ENCODE results near the gene IL32. TPM values are rescaled to one million over a fixed set of nuclear protein-coding genes. Genes with fewer than 3 reads are reported as not detected.
"Not testable (repeated sequence)": the region's sequence is repeated elsewhere in the genome, so short reads cannot be mapped to it uniquely, and the experiment has no call there.

IL32 gene
- total and polyA plus RNA-seq, 2 donors = 175 to 343 TPM

- Histone ChIP-seq H3K4me3 (ENCODE audit: low read length in 2 of 2) (peak overlapping the region; percentile 82 to 89), H3K9me3 (ENCODE audit: control insufficient read depth in 2 of 2, insufficient read depth in 1 of 2, low read length in 1 of 2) (no peaks in the 10 kb centered on the region), H3K4me1 (ENCODE audit: control insufficient read depth in 2 of 2, insufficient read depth in 2 of 2, low read length in 2 of 2) (peaks cover 24 to 49% of the 10 kb centered on the region in 2 donors), H3K36me3 (ENCODE audit: control insufficient read depth in 2 of 2, insufficient read depth in 2 of 2, low read length in 1 of 2) (peaks cover 0 to 14% of the 10 kb centered on the region in 2 donors), H3K27me3 (ENCODE audit: control insufficient read depth in 2 of 2, insufficient read depth in 1 of 2, low read length in 1 of 2) (peaks cover 0 to 5% of the 10 kb centered on the region in 2 donors), H3K27ac (ENCODE audit: low read depth in 1 of 2, low read length in 1 of 2) (peak overlapping the region; percentile 68 to 83)
- 77% methylated on average over 9 of the region's 9 CpGs for WGBS
- no peak for DNase-seq (ENCODE audit: low read depth in 6 of 9, low spot score in 9 of 9)
Measured at GRCh38 chr16:3059723-3060242, 5.7 kb upstream of the IL32 start.

DNA sequence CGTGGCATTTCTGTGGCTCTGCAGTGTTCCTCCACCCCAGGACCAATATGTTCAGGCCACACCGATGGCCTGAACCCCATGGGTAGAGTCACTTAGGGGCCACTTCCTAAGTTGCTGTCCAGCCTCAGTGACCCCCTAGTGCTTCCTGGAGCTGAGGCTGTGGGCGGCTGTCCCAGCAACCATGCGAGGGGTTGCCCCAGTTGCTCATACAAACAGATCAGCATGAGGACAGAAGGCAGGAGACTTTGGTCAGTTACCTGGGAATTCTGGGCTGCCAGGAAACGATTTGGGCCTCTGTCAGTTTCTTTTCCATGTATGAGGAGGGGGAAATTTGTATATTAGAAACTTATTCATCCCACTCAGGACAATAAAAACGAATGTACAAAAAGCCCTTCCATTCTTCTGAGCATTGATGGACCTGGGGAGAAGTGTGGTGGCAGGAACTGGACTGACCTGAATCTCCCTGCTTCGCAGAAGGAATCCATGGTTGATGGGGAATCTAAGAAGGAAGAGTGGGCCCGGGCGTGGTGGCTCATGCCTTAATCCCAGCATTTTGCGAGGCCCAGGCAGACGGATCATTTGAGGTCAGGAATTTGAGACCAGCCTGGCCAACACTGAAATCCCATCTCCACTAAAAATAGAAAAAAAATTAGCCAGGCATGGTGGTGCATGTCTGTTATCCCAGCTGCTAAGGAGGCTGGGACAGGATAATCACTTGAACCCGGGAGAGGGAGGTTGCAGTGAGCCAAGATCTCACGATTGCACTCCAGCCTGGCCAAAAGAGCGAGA is 4.9 kb upstream of the IL32 start:
- peaks cover 30 to 49% of the 10 kb centered on the region in 2 donors for H3K4me1 ChIP-seq (ENCODE audit: control insufficient read depth in 2 of 2, insufficient read depth in 2 of 2, low read length in 2 of 2)
- H3K27me3 ChIP-seq (ENCODE audit: control insufficient read depth in 2 of 2, insufficient read depth in 1 of 2, low read length in 1 of 2) = peaks cover 0 to 5% of the 10 kb centered on the region in 2 donors
- H3K27ac ChIP-seq (ENCODE audit: low read depth in 1 of 2, low read length in 1 of 2) = no peak overlapping the region
- WGBS = 90% methylated on average over 14 of the region's 14 CpGs
- peaks cover 0 to 8% of the 10 kb centered on the region in 2 donors for H3K36me3 ChIP-seq (ENCODE audit: control insufficient read depth in 2 of 2, insufficient read depth in 2 of 2, low read length in 1 of 2)
- no peaks in the 10 kb centered on the region for H3K9me3 ChIP-seq (ENCODE audit: control insufficient read depth in 2 of 2, insufficient read depth in 1 of 2, low read length in 1 of 2)
- no peak overlapping the region for H3K4me3 ChIP-seq (ENCODE audit: low read length in 2 of 2)
- DNase-seq (ENCODE audit: low read depth in 6 of 9, low spot score in 9 of 9) = no peak

DNA sequence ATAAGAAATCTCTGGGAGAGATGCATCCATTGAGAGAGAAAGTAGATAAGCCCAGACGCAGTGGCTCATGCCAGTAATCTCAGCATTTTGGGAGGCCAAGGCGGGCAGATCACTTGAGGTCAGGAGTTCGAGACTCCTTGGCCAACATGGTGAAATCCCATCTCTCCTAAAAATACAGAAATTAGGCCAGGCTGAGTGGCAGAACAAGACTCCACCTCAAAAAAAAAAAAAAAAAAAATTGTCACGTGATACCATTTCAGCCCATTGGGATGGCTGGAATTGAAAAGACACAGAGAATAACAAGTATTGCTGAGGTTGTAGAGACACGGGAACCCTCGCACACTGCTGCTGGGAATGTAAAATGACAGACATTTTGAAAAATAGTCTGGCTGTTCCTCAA is 2.9 kb upstream of the IL32 start:
- Histone ChIP-seq H3K9me3 (ENCODE audit: control insufficient read depth in 2 of 2, insufficient read depth in 1 of 2, low read length in 1 of 2) (no peaks in the 10 kb centered on the region), H3K4me3 (ENCODE audit: low read length in 2 of 2) (no peak overlapping the region), H3K27ac (ENCODE audit: low read depth in 1 of 2, low read length in 1 of 2) (no peak overlapping the region), H3K36me3 (ENCODE audit: control insufficient read depth in 2 of 2, insufficient read depth in 2 of 2, low read length in 1 of 2) (peaks cover 0 to 2% of the 10 kb centered on the region in 2 donors), H3K4me1 (ENCODE audit: control insufficient read depth in 2 of 2, insufficient read depth in 2 of 2, low read length in 2 of 2) (peaks cover 32 to 61% of the 10 kb centered on the region in 2 donors), H3K27me3 (ENCODE audit: control insufficient read depth in 2 of 2, insufficient read depth in 1 of 2, low read length in 1 of 2) (peaks cover 0 to 5% of the 10 kb centered on the region in 2 donors)
- 98% methylated on average over 6 of the region's 6 CpGs for WGBS
- DNase-seq (ENCODE audit: low read depth in 6 of 9, low spot score in 9 of 9) = no peak

GRCh38 chr16:3063625-3064386 is 1.6 kb upstream of the IL32 start:
- no peaks in the 10 kb centered on the region for H3K9me3 ChIP-seq (ENCODE audit: control insufficient read depth in 2 of 2, insufficient read depth in 1 of 2, low read length in 1 of 2)
- no peak overlapping the region for H3K4me3 ChIP-seq (ENCODE audit: low read length in 2 of 2)
- WGBS = 98% methylated on average over 8 of the region's 8 CpGs
- H3K36me3 ChIP-seq (ENCODE audit: control insufficient read depth in 2 of 2, insufficient read depth in 2 of 2, low read length in 1 of 2) = peaks cover 3 to 12% of the 10 kb centered on the region in 2 donors
- no peak overlapping the region for H3K27ac ChIP-seq (ENCODE audit: low read depth in 1 of 2, low read length in 1 of 2)
- DNase-seq (ENCODE audit: low read depth in 6 of 9, low spot score in 9 of 9) = no peak
- H3K4me1 ChIP-seq (ENCODE audit: control insufficient read depth in 2 of 2, insufficient read depth in 2 of 2, low read length in 2 of 2) = peaks cover 34 to 64% of the 10 kb centered on the region in 2 donors
- H3K27me3 ChIP-seq (ENCODE audit: control insufficient read depth in 2 of 2, insufficient read depth in 1 of 2, low read length in 1 of 2) = no peaks in the 10 kb centered on the region

- no peaks in the 10 kb centered on the region for H3K9me3 ChIP-seq (ENCODE audit: control insufficient read depth in 2 of 2, insufficient read depth in 1 of 2, low read length in 1 of 2)
- H3K27ac ChIP-seq (ENCODE audit: low read depth in 1 of 2, low read length in 1 of 2) = peak overlapping the region; percentile 51 to 64
- H3K27me3 ChIP-seq (ENCODE audit: control insufficient read depth in 2 of 2, insufficient read depth in 1 of 2, low read length in 1 of 2) = no peaks in the 10 kb centered on the region
- peak overlapping the region; percentile 50 to 83 for H3K4me3 ChIP-seq (ENCODE audit: low read length in 2 of 2)
- DNase-seq (ENCODE audit: low read depth in 6 of 9, low spot score in 9 of 9) = no peak
- peaks cover 13 to 19% of the 10 kb centered on the region in 2 donors for H3K36me3 ChIP-seq (ENCODE audit: control insufficient read depth in 2 of 2, insufficient read depth in 2 of 2, low read length in 1 of 2)
- H3K4me1 ChIP-seq (ENCODE audit: control insufficient read depth in 2 of 2, insufficient read depth in 2 of 2, low read length in 2 of 2) = peaks cover 27 to 67% of the 10 kb centered on the region in 2 donors
- 85% methylated on average over 26 of the region's 26 CpGs for WGBS
Measured at GRCh38 chr16:3065742-3066439, 451 bp downstream of the IL32 start.

DNA sequence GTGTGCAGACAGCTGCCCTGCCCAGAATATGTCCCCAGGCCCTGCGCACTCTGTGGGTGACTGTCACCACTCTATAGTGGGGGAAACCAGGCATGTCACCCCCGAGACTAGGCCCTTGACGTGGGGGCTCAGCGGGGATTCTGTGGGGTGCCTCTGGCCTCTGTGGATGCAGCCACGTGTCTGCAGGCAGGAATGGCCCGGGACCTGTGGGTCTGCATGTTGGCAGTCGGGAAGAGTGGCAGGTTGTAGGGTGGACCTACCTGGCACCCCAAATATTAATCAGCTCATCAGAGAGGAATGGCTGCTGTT is 954 bp downstream of the IL32 start:
- 89% methylated on average over 7 of the region's 7 CpGs for WGBS
- peaks cover 13 to 19% of the 10 kb centered on the region in 2 donors for H3K36me3 ChIP-seq (ENCODE audit: control insufficient read depth in 2 of 2, insufficient read depth in 2 of 2, low read length in 1 of 2)
- H3K27me3 ChIP-seq (ENCODE audit: control insufficient read depth in 2 of 2, insufficient read depth in 1 of 2, low read length in 1 of 2) = no peaks in the 10 kb centered on the region
- DNase-seq (ENCODE audit: low read depth in 6 of 9, low spot score in 9 of 9) = no peak
- H3K4me1 ChIP-seq (ENCODE audit: control insufficient read depth in 2 of 2, insufficient read depth in 2 of 2, low read length in 2 of 2) = peaks cover 32 to 70% of the 10 kb centered on the region in 2 donors
- H3K9me3 ChIP-seq (ENCODE audit: control insufficient read depth in 2 of 2, insufficient read depth in 1 of 2, low read length in 1 of 2) = no peaks in the 10 kb centered on the region
- peak overlapping the region; percentile 38 to 51 for H3K27ac ChIP-seq (ENCODE audit: low read depth in 1 of 2, low read length in 1 of 2)
- H3K4me3 ChIP-seq (ENCODE audit: low read length in 2 of 2) = peak overlapping the region; percentile 50 to 83

- peak overlapping the region in 1 of 2 donors; percentile 83 for H3K4me3 ChIP-seq (ENCODE audit: low read length in 2 of 2)
- peaks cover 13 to 19% of the 10 kb centered on the region in 2 donors for H3K36me3 ChIP-seq (ENCODE audit: control insufficient read depth in 2 of 2, insufficient read depth in 2 of 2, low read length in 1 of 2)
- peak overlapping the region; percentile 37 to 53 for H3K27ac ChIP-seq (ENCODE audit: low read depth in 1 of 2, low read length in 1 of 2)
- WGBS = 80% methylated on average over 4 of the region's 4 CpGs
- H3K9me3 ChIP-seq (ENCODE audit: control insufficient read depth in 2 of 2, insufficient read depth in 1 of 2, low read length in 1 of 2) = no peaks in the 10 kb centered on the region
- DNase-seq (ENCODE audit: low read depth in 6 of 9, low spot score in 9 of 9) = no peak
- peaks cover 41 to 83% of the 10 kb centered on the region in 2 donors for H3K4me1 ChIP-seq (ENCODE audit: control insufficient read depth in 2 of 2, insufficient read depth in 2 of 2, low read length in 2 of 2)
- H3K27me3 ChIP-seq (ENCODE audit: control insufficient read depth in 2 of 2, insufficient read depth in 1 of 2, low read length in 1 of 2) = no peaks in the 10 kb centered on the region
Measured at GRCh38 chr16:3068487-3068886, 3.0 kb downstream of the IL32 start.

DNA sequence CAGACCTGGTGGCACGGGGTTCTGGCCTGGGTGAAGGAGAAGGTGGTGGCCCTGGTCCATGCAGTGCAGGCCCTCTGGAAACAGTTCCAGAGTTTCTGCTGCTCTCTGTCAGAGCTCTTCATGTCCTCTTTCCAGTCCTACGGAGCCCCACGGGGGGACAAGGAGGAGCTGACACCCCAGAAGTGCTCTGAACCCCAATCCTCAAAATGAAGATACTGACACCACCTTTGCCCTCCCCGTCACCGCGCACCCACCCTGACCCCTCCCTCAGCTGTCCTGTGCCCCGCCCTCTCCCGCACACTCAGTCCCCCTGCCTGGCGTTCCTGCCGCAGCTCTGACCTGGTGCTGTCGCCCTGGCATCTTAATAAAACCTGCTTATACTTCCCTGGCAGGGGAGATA is 3.7 kb downstream of the IL32 start:
- Histone ChIP-seq H3K4me1 (ENCODE audit: control insufficient read depth in 2 of 2, insufficient read depth in 2 of 2, low read length in 2 of 2) (peaks cover 48 to 89% of the 10 kb centered on the region in 2 donors), H3K36me3 (ENCODE audit: control insufficient read depth in 2 of 2, insufficient read depth in 2 of 2, low read length in 1 of 2) (peaks cover 13 to 19% of the 10 kb centered on the region in 2 donors)
- not testable (repeated sequence) for H3K27ac ChIP-seq (ENCODE audit: low read depth in 1 of 2, low read length in 1 of 2); H3K9me3 ChIP-seq (ENCODE audit: control insufficient read depth in 2 of 2, insufficient read depth in 1 of 2, low read length in 1 of 2); H3K27me3 ChIP-seq (ENCODE audit: control insufficient read depth in 2 of 2, insufficient read depth in 1 of 2, low read length in 1 of 2); DNase-seq (ENCODE audit: low read depth in 6 of 9, low spot score in 9 of 9); H3K4me3 ChIP-seq (ENCODE audit: low read length in 2 of 2)
- WGBS = 95% methylated on average over 10 of the region's 11 CpGs

Measured in thymus (tissue), 11 donors.